HepG2 (cell line): Measurements from ENCODE around the gene FASTK. TPM values are rescaled to one million over a fixed set of nuclear protein-coding genes. Genes with fewer than 3 reads are reported as not detected.

Experiments
- ARID5B ChIP-seq: IDR thresholded peaks from 2 replicates; pipeline ENCODE4 v1.4.0; 2020; ENCODE audit warnings: mild to moderate bottlenecking, missing genetic modification reagents
- E2F1 ChIP-seq: sonication (generic); formaldehyde crosslinking; IDR thresholded peaks from 2 replicates; pipeline ENCODE4 v1.5.0; 2020; ENCODE audit warnings: missing genetic modification reagents
- E2F2 ChIP-seq: sonication (generic); formaldehyde crosslinking; IDR thresholded peaks from 2 replicates; pipeline ENCODE4 v1.4.0; 2020; ENCODE audit warnings: missing genetic modification reagents, borderline replicate concordance
- HIC2 ChIP-seq: sonication (generic); formaldehyde crosslinking; IDR thresholded peaks from 2 replicates; pipeline ENCODE4 v1.9.0; 2022; ENCODE audit warnings: low read depth, missing genetic modification reagents
- HOXA9 ChIP-seq: sonication (generic); formaldehyde crosslinking; IDR thresholded peaks from 2 replicates; pipeline ENCODE4 v1.8.1; 2022; ENCODE audit warnings: missing genetic modification reagents, mild to moderate bottlenecking, moderate library complexity, borderline replicate concordance
- TERF1 ChIP-seq: sonication (generic); formaldehyde crosslinking; IDR thresholded peaks from 2 replicates; pipeline ENCODE4 v1.8.0; 2022; ENCODE audit warnings: mild to moderate bottlenecking, missing genetic modification reagents, moderate library complexity
- ZFP90 ChIP-seq: sonication (generic); formaldehyde crosslinking; IDR thresholded peaks from 2 replicates; pipeline ENCODE4 v1.8.0; 2022; ENCODE audit warnings: missing genetic modification reagents, mild to moderate bottlenecking, inconsistent platforms, borderline replicate concordance
- ZNF101 ChIP-seq: sonication (generic); formaldehyde crosslinking; IDR thresholded peaks from 2 replicates; pipeline ENCODE4 v1.4.0; 2020; ENCODE audit warnings: mild to moderate bottlenecking, low read depth, missing genetic modification reagents, borderline replicate concordance
- ZNF414 ChIP-seq: sonication (generic); formaldehyde crosslinking; IDR thresholded peaks from 2 replicates; pipeline ENCODE4 v1.5.0; 2020; ENCODE audit warnings: missing genetic modification reagents
- ZNF574 ChIP-seq: sonication (generic); formaldehyde crosslinking; IDR thresholded peaks from 2 replicates; pipeline ENCODE4 v1.4.0; 2020; ENCODE audit warnings: missing genetic modification reagents
- ZNF740 ChIP-seq: sonication (generic); formaldehyde crosslinking; IDR thresholded peaks from 2 replicates; pipeline ENCODE4 v1.4.0; 2020; ENCODE audit warnings: missing genetic modification reagents
- ZNF773 ChIP-seq: sonication (generic); formaldehyde crosslinking; IDR thresholded peaks from 2 replicates; pipeline ENCODE4 v1.4.0; 2020; ENCODE audit warnings: missing genetic modification reagents, borderline replicate concordance
- ZNF891 ChIP-seq: sonication (generic); formaldehyde crosslinking; IDR thresholded peaks from 2 replicates; pipeline ENCODE4 v1.5.0; 2020; ENCODE audit warnings: mild to moderate bottlenecking, missing genetic modification reagents
- polyA plus RNA-seq, 8 experiments: library from polyadenylated mRNA; depleted of rRNA in 3 of 8; stranded (reverse) in 7 of 8; unstranded in 1 of 8; fragments of >200 nt; fragmentation: Illumina TruSeq in 4 of 8; extraction: Trizol in 4 of 8; gene quantifications; 2 replicates each; pipeline versions ENCODE4 v1.2.1 to v1.2.3, GENCODE V29; 2011 to 2016; ENCODE audit warnings: low read depth in 4 of 8, missing spikeins in 1 of 8, mixed read lengths in 1 of 8; ENCODE audit not compliant: insufficient read depth in 1 of 8
- total RNA-seq, 5 experiments: library from RNA; depleted of rRNA; stranded (reverse); fragments of >200 nt; fragmentation: Illumina TruSeq; extraction: Trizol; gene quantifications; 2 replicates each; pipeline ENCODE4 v1.2.3, GENCODE V29; 2016; ENCODE audit warnings: low read depth in 1 of 5

Gene FASTK
- total and polyA plus RNA-seq, 2 of the 13 experiments (the other 11 are each of a cell fraction or from before 2014, with no cell fraction given): 52.9 to 55.7 TPM

GRCh38 chr7:151080522-151081169 is at the start of gene FASTK (continued):
- no peak for TF ChIP-seq ZNF101 (CRISPR knock-in tag)
- 0 out of 2 replicates have a peak, but pooled peaks have one; percentile 59 for TF ChIP-seq E2F1
- 0 out of 2 replicates have a peak, but pooled peaks have one; percentile 53 for TF ChIP-seq HOXA9 (CRISPR knock-in tag)
- no peak for TF ChIP-seq ZNF740
- TF ChIP-seq ZNF773 (CRISPR knock-in tag): 0 out of 2 replicates have a peak, but pooled peaks have one; percentile 13
- 0 out of 2 replicates have a peak, but pooled peaks have one; percentile 63 for TF ChIP-seq E2F2 (CRISPR knock-in tag)
- peak; percentile 14; the same call in 1 of the 2 replicates for TF ChIP-seq ZNF891 (CRISPR knock-in tag)
- TF ChIP-seq ARID5B: peak; percentile 39; the same call in 1 of the 2 replicates
- 0 out of 2 replicates have a peak, but pooled peaks have one; percentile 12 for TF ChIP-seq TERF1 (CRISPR knock-in tag)
- peak; percentile 97 for TF ChIP-seq ZNF574 (CRISPR knock-in tag)
- TF ChIP-seq HIC2: no peak; the same call in 1 of the 2 replicates
- 0 out of 2 replicates have a peak, but pooled peaks have one; percentile 16 for TF ChIP-seq ZFP90
- TF ChIP-seq ZNF414: peak; percentile 69; the same call in 1 of the 2 replicates
